Uterine smooth muscle cell (primary cell): ENCODE measurements around the gene PLXNB1. TPM values are rescaled to one million over a fixed set of nuclear protein-coding genes. Genes with fewer than 3 reads are reported as not detected.

Experiments
- total RNA-seq: library from RNA; depleted of rRNA; stranded (reverse); fragments of >200 nt; gene quantifications from 2 replicates; pipeline ENCODE4 v1.2.3, GENCODE V29; 2014

PLXNB1 gene
- 14.7 and 30.0 TPM in 2 replicates for total RNA-seq

GRCh38 chr3:48429960-48430707 is at the start of gene PLXNB1:
Gene PLXNB1 (minus strand): TSS chr3:48430086. CDS start chr3:48424611, 5,475 bp downstream.

GRCh38 chr3:48446425-48447193 is 16.7 kb upstream of the PLXNB1 start, which contains the start of gene ATRIP:
Gene ATRIP (plus strand): TSS chr3:48446737. CDS start chr3:48446846, 109 bp downstream.

GRCh38 chr3:48439820-48440589 is 10.1 kb upstream of the PLXNB1 start, which contains the start of the genes CCDC51 and TMA7:
Gene CCDC51 (minus strand): TSS chr3:48440119. CDS start chr3:48435128, 4,991 bp downstream.
Gene TMA7 (plus strand): TSS chr3:48440257. CDS start chr3:48440297, 40 bp downstream.

GRCh38 chr3:48371651-48372376 is 58.1 kb downstream of the PLXNB1 start, which contains the start of gene FBXW12:
Gene FBXW12 (plus strand): TSS chr3:48372219. CDS start chr3:48372768, 549 bp downstream.

Other genes with a start within 250 kb of the PLXNB1 start
- gene CDC25A, start 241.7 kb downstream of the PLXNB1 start, total RNA-seq = 5.2 and 15.9 TPM in 2 replicates
- not detected in 2 replicates for gene CAMP, start 206.6 kb downstream of the PLXNB1 start, total RNA-seq
- 4.1 and 4.5 TPM in 2 replicates for gene ZNF589, start 189.0 kb downstream of the PLXNB1 start, total RNA-seq
- 31.2 and 35.9 TPM in 2 replicates for gene NME6, start 128.7 kb downstream of the PLXNB1 start, total RNA-seq
- gene SPINK8, start 96.4 kb downstream of the PLXNB1 start, total RNA-seq = not detected in 2 replicates
- not detected in 2 replicates for gene FBXW12, start 57.9 kb downstream of the PLXNB1 start, total RNA-seq
- gene CCDC51, start 10.0 kb upstream of the PLXNB1 start, total RNA-seq = 21.5 and 24.3 TPM in 2 replicates
- 211 and 292 TPM in 2 replicates for gene TMA7, start 10.2 kb upstream of the PLXNB1 start, total RNA-seq
- 5.4 and 13.4 TPM in 2 replicates for gene ATRIP, start 16.7 kb upstream of the PLXNB1 start, total RNA-seq
- 96.6 and 106 TPM in 2 replicates for gene SHISA5, start 74.1 kb upstream of the PLXNB1 start, total RNA-seq
- 9.2 and 14.4 TPM in 2 replicates for gene PFKFB4, start 126.7 kb upstream of the PLXNB1 start, total RNA-seq
- gene UCN2, start 133.7 kb upstream of the PLXNB1 start, total RNA-seq = 1.2 and 1.5 TPM in 2 replicates
- gene COL7A1, start 165.2 kb upstream of the PLXNB1 start, total RNA-seq = 46.3 and 70.9 TPM in 2 replicates
- gene UQCRC1, start 179.6 kb upstream of the PLXNB1 start, total RNA-seq = 414 and 596 TPM in 2 replicates
- not detected in 2 replicates for gene TMEM89, start 191.7 kb upstream of the PLXNB1 start, total RNA-seq
- 24.5 and 35.4 TPM in 2 replicates for gene SLC26A6, start 205.4 kb upstream of the PLXNB1 start, total RNA-seq
- 0.89 and 1.00 TPM in 2 replicates for gene CELSR3, start 232.8 kb upstream of the PLXNB1 start, total RNA-seq